ENCODE measurements around the gene NFATC2. TPM values are rescaled to one million over a fixed set of nuclear protein-coding genes. Genes with fewer than 3 reads are reported as not detected.

NFATC2 gene
- total RNA-seq, 1 experiment from 2014 or later = 15.8 TPM

GRCh38 chr20:51452091-51452613 is 90.4 kb downstream of the NFATC2 start:
- H3K36me3 Mint-ChIP-seq (ENCODE audit: insufficient read depth, unreplicated experiment) = peaks cover 16% of the 10 kb centered on the region
- H3K4me3 Mint-ChIP-seq (ENCODE audit: low read depth, unreplicated experiment) = no peak overlapping the region
- no TSS peak for BruUV-seq (replicated peaks)
- no peaks in the 10 kb centered on the region for H3K9me3 Mint-ChIP-seq (ENCODE audit: low read depth, unreplicated experiment)
- H3K27me3 Mint-ChIP-seq (ENCODE audit: unreplicated experiment) = no peaks in the 10 kb centered on the region
- DNase-seq = no peak
- H3K27ac Mint-ChIP-seq (ENCODE audit: unreplicated experiment) = no peak overlapping the region
- H3K4me1 Mint-ChIP-seq (ENCODE audit: low read depth, unreplicated experiment) = peaks cover 24% of the 10 kb centered on the region
- intact Hi-C loops (cut with micrococcal nuclease; ENCODE audit: unreplicated experiment) = no loop called here
- TF ChIP-seq CTCF (IDR thresholded peaks at IDR 0.05; ENCODE audit: unreplicated experiment) = no peak
- CTCF ChIA-PET = interaction anchor here (1.2 kb wide), 1 partner anchor 47 kb away, joined by 3 read pairs; no protein-coding TSS in a partner anchor

- no TSS peak for BruUV-seq (replicated peaks)
- no peak for TF ChIP-seq CTCF (IDR thresholded peaks at IDR 0.05; ENCODE audit: unreplicated experiment)
- CTCF ChIA-PET = interaction anchor here (1.0 to 1.2 kb wide), 2 partner anchors 18 to 47 kb away, joined by 3 read pairs; no protein-coding TSS in a partner anchor
- Mint-ChIP-seq H3K4me1 (ENCODE audit: low read depth, unreplicated experiment) (peaks cover 24% of the 10 kb centered on the region), H3K36me3 (ENCODE audit: insufficient read depth, unreplicated experiment) (peaks cover 13% of the 10 kb centered on the region), H3K4me3 (ENCODE audit: low read depth, unreplicated experiment) (no peak overlapping the region), H3K27me3 (ENCODE audit: unreplicated experiment) (no peaks in the 10 kb centered on the region), H3K9me3 (ENCODE audit: low read depth, unreplicated experiment) (no peaks in the 10 kb centered on the region), H3K27ac (ENCODE audit: unreplicated experiment) (no peak overlapping the region)
- intact Hi-C loops (cut with micrococcal nuclease; ENCODE audit: unreplicated experiment) = no loop called here
- no peak for DNase-seq
Observed at GRCh38 chr20:51451484-51451883, 91.0 kb downstream of the NFATC2 start.

- no TSS peak for BruUV-seq (replicated peaks)
- Mint-ChIP-seq H3K4me3 (ENCODE audit: low read depth, unreplicated experiment) (no peak overlapping the region), H3K4me1 (ENCODE audit: low read depth, unreplicated experiment) (peaks cover 24% of the 10 kb centered on the region), H3K36me3 (ENCODE audit: insufficient read depth, unreplicated experiment) (peaks cover 9% of the 10 kb centered on the region), H3K9me3 (ENCODE audit: low read depth, unreplicated experiment) (no peaks in the 10 kb centered on the region), H3K27me3 (ENCODE audit: unreplicated experiment) (no peaks in the 10 kb centered on the region), H3K27ac (ENCODE audit: unreplicated experiment) (no peak overlapping the region)
- TF ChIP-seq CTCF (IDR thresholded peaks at IDR 0.05; ENCODE audit: unreplicated experiment) = no peak
- CTCF ChIA-PET = interaction anchor here (1.0 to 1.2 kb wide), 2 partner anchors 18 to 46 kb away, joined by 3 read pairs; no protein-coding TSS in a partner anchor
- intact Hi-C loops (cut with micrococcal nuclease; ENCODE audit: unreplicated experiment) = no loop called here
- no peak for DNase-seq
Observed at GRCh38 chr20:51450984-51451383, 91.5 kb downstream of the NFATC2 start.

GRCh38 chr20:51450221-51450712 is 92.3 kb downstream of the NFATC2 start:
- Mint-ChIP-seq H3K4me1 (ENCODE audit: low read depth, unreplicated experiment) (peaks cover 26% of the 10 kb centered on the region), H3K4me3 (ENCODE audit: low read depth, unreplicated experiment) (no peak overlapping the region), H3K36me3 (ENCODE audit: insufficient read depth, unreplicated experiment) (peaks cover 9% of the 10 kb centered on the region), H3K27me3 (ENCODE audit: unreplicated experiment) (no peaks in the 10 kb centered on the region), H3K9me3 (ENCODE audit: low read depth, unreplicated experiment) (no peaks in the 10 kb centered on the region), H3K27ac (ENCODE audit: unreplicated experiment) (no peak overlapping the region)
- intact Hi-C loops (cut with micrococcal nuclease; ENCODE audit: unreplicated experiment) = no loop called here
- CTCF ChIA-PET = no interaction called here
- DNase-seq = no peak
- BruUV-seq (replicated peaks) = no TSS peak
- TF ChIP-seq CTCF (IDR thresholded peaks at IDR 0.05; ENCODE audit: unreplicated experiment) = no peak
